HepG2 (cell line): ENCODE measurements around the gene HIVEP2. TPM values are rescaled to one million over a fixed set of nuclear protein-coding genes. Genes with fewer than 3 reads are reported as not detected.

ENCODE experiments used
- ATAC-seq: fragments of 200-7000 bp; cut with Tn5 transposase; 3 replicates; pipeline ENCODE4 v1.9.1; 2020; ENCODE audit warnings: mild to moderate bottlenecking, moderate library complexity
- BruUV-seq: library from RNA; stranded (reverse); fragments of 400-500 nt; replicated peaks from 2 replicates; lab custom pipeline; 2021; lab: Mats Ljungman, UMichigan
- CTCF ChIA-PET: fragments of 300-600 bp; formaldehyde crosslinking; extraction: SDS; loops from one replicate; lab custom pipeline; 2021; ENCODE audit warnings: low total read pairs, inconsistent platforms, low intra/inter-chr PET ratio; lab: Yijun Ruan, JAX
- POLR2A ChIA-PET: fragments of 350-600 bp; sonication (Branson Sonifier 250); formaldehyde crosslinking; loops from one replicate; lab custom pipeline; 2020; ENCODE audit warnings: antibody characterized with exemption, inconsistent platforms; lab: Yijun Ruan, JAX
- DNase-seq: peaks from one replicate; pipeline ENCODE4 v3.0.0-alpha.2; 2015; ENCODE audit warnings: low spot score
- FAIRE-seq: peaks from 3 replicates; lab custom pipeline; 2011; peaks lifted over from hg19 to GRCh38; lab: Jason Lieb, UNC
- H2AFZ ChIP-seq: one replicate; pipeline ENCODE4 v1.6.1; 2011; ENCODE audit warnings: low read length, inconsistent platforms
- H3K27ac ChIP-seq: fragments of 300-600 bp; 3 replicates; pipeline ENCODE4 v1.8.0; 2011; ENCODE audit warnings: mixed run types, mild to moderate bottlenecking, mixed read lengths, low read length, inconsistent platforms; ENCODE audit not compliant: insufficient read depth; ENCODE audit errors: extremely low read length
- H3K27me3 ChIP-seq, 2 experiments: fragments of 200-600 bp in 1 of 2; 2 replicates in 1 of 2; 3 replicates in 1 of 2; pipeline versions ENCODE4 v1.6.0 to v1.8.0; 2011; ENCODE audit warnings: low read length in 2 of 2, mild to moderate bottlenecking in 2 of 2, moderate library complexity in 2 of 2, inconsistent platforms in 1 of 2; ENCODE audit not compliant: insufficient read depth in 2 of 2, control insufficient read depth in 1 of 2
- H3K36me3 ChIP-seq, 2 experiments: fragments of 200-600 bp in 1 of 2; replicated peaks in 1 of 2; 2 replicates in 1 of 2; 3 replicates in 1 of 2; pipeline versions ENCODE4 v1.5.1 to v1.8.0; 2011; ENCODE audit warnings: low read length in 2 of 2, inconsistent platforms in 1 of 2; ENCODE audit not compliant: insufficient read depth in 2 of 2, control insufficient read depth in 1 of 2
- H3K4me1 ChIP-seq: 2 replicates; pipeline ENCODE4 v1.5.1; 2012; ENCODE audit warnings: low read length, inconsistent platforms; ENCODE audit not compliant: insufficient read depth
- H3K4me2 ChIP-seq: 2 replicates; pipeline ENCODE4 v1.6.0; 2011; ENCODE audit warnings: low read depth, low read length, inconsistent platforms
- H3K4me3 ChIP-seq, 3 experiments: fragments of 200-600 bp in 1 of 3; sonication (generic), shearing (Covaris generic) in 1 of 3; replicated peaks in 1 of 3; 2 replicates each; pipeline ENCODE4 v1.5.1; 2011 to 2016; ENCODE audit warnings: low read length in 3 of 3, inconsistent platforms in 2 of 3, low read depth in 2 of 3, mild to moderate bottlenecking in 2 of 3, control low read depth in 1 of 3, mixed read lengths in 1 of 3; ENCODE audit not compliant: insufficient read depth in 1 of 3
- H3K79me2 ChIP-seq: one replicate; pipeline ENCODE4 v1.6.1; 2011; ENCODE audit warnings: low read length, inconsistent platforms; ENCODE audit not compliant: insufficient read depth
- H3K9ac ChIP-seq: 2 replicates; pipeline ENCODE4 v1.6.0; 2011; ENCODE audit warnings: mild to moderate bottlenecking, low read depth, low read length, inconsistent platforms; ENCODE audit not compliant: insufficient read depth
- H3K9me3 ChIP-seq: 2 replicates; pipeline ENCODE4 v1.5.1; 2012; ENCODE audit warnings: mild to moderate bottlenecking, low read length
- H4K20me1 ChIP-seq: 2 replicates; pipeline ENCODE4 v1.6.0; 2011; ENCODE audit warnings: inconsistent platforms, mild to moderate bottlenecking, low read length, moderate library complexity; ENCODE audit not compliant: insufficient read depth
- ATF1 ChIP-seq: IDR thresholded peaks from 2 replicates; pipeline ENCODE4 v1.6.1; 2016; ENCODE audit warnings: mild to moderate bottlenecking, control low read depth
- CHD4 ChIP-seq: fragments of 200-600 bp; sonication (generic); IDR thresholded peaks from 2 replicates; pipeline ENCODE4 v1.7.0; 2017; ENCODE audit warnings: mild to moderate bottlenecking, low read length, borderline replicate concordance
- GFI1 ChIP-seq: sonication (generic); formaldehyde crosslinking; IDR thresholded peaks from 2 replicates; pipeline ENCODE4 v1.5.0; 2020; ENCODE audit warnings: missing genetic modification reagents, mild to moderate bottlenecking, borderline replicate concordance
- GTF2F1 ChIP-seq: fragments of 150-350 bp; IDR thresholded peaks from 2 replicates; pipeline ENCODE4 v1.6.1; 2014; ENCODE audit warnings: low read length
- HNF1A ChIP-seq, 2 experiments: sonication (generic) in 1 of 2; formaldehyde crosslinking in 1 of 2; IDR thresholded peaks; 2 replicates each; pipeline versions ENCODE4 v1.4.0 to v1.6.1; 2016 to 2020; ENCODE audit warnings: borderline replicate concordance in 1 of 2, low read depth in 1 of 2, mild to moderate bottlenecking in 1 of 2, missing genetic modification reagents in 1 of 2
- MAZ ChIP-seq, 2 experiments: sonication (generic) in 1 of 2; formaldehyde crosslinking in 1 of 2; IDR thresholded peaks; 2 replicates each; pipeline versions ENCODE4 v1.5.0 to v1.6.1; 2012 to 2020; ENCODE audit warnings: low read depth in 2 of 2, mild to moderate bottlenecking in 2 of 2, borderline replicate concordance in 1 of 2, improper control_type of control experiment in 1 of 2, low read length in 1 of 2, missing genetic modification reagents in 1 of 2, moderate library complexity in 1 of 2
- MXD4 ChIP-seq: IDR thresholded peaks from 2 replicates; pipeline ENCODE4 v1.6.1; 2016; ENCODE audit warnings: mild to moderate bottlenecking, missing biosample characterization, missing genetic modification reagents
- MZF1 ChIP-seq: sonication (generic); formaldehyde crosslinking; IDR thresholded peaks from 2 replicates; pipeline ENCODE4 v1.8.1; 2023; ENCODE audit warnings: mild to moderate bottlenecking, missing genetic modification reagents, borderline replicate concordance
- NFKBIZ ChIP-seq: IDR thresholded peaks from 2 replicates; pipeline ENCODE4 v1.6.1; 2018; ENCODE audit warnings: missing genetic modification reagents, missing compliant biosample characterization
- PITX1 ChIP-seq: sonication (generic); formaldehyde crosslinking; IDR thresholded peaks from 2 replicates; pipeline ENCODE4 v1.5.1; 2020; ENCODE audit warnings: mild to moderate bottlenecking, missing genetic modification reagents
- RARA ChIP-seq: IDR thresholded peaks from 2 replicates; pipeline ENCODE4 v1.6.1; 2016; ENCODE audit warnings: missing genetic modification reagents, missing compliant biosample characterization
- RCOR2 ChIP-seq: IDR thresholded peaks from 2 replicates; pipeline ENCODE4 v1.6.1; 2016; ENCODE audit warnings: missing biosample characterization, missing genetic modification reagents
- STAG1 ChIP-seq: sonication (generic); formaldehyde crosslinking; IDR thresholded peaks from 2 replicates; pipeline ENCODE4 v1.4.0; 2020; ENCODE audit warnings: missing genetic modification reagents
- ZMYM2 ChIP-seq: sonication (generic); formaldehyde crosslinking; IDR thresholded peaks from 2 replicates; pipeline ENCODE4 v1.8.0; 2022; ENCODE audit warnings: mild to moderate bottlenecking, missing genetic modification reagents
- ZNF614 ChIP-seq: IDR thresholded peaks from 2 replicates; pipeline ENCODE4 v1.6.1; 2018; ENCODE audit warnings: missing biosample characterization, missing genetic modification reagents, inconsistent platforms, borderline replicate concordance
- WGBS: methylation state at CpG from one replicate; pipeline ENCODE4 v1.1.6; 2017; ENCODE audit warnings: low lambda C conversion rate; 5-methylcytosine and 5-hydroxymethylcytosine counted together
- in situ Hi-C: cut with HindIII; loops from 2 replicates; pipeline ENCODE4 v1.10.0; 2017; ENCODE audit warnings: low pct_unique_long_range_greater_than_20kb; ENCODE audit not compliant: extremely low pct_ligation_motif_present
- intact Hi-C: fragments of 100-400 bp; cut with micrococcal nuclease; formaldehyde crosslinking; loops from one replicate; pipeline ENCODE4 v1.10.0; 2022; ENCODE audit not compliant: unreplicated experiment
- polyA plus RNA-seq, 8 experiments: library from polyadenylated mRNA; depleted of rRNA in 3 of 8; stranded (reverse) in 7 of 8; unstranded in 1 of 8; fragments of >200 nt; fragmentation: Illumina TruSeq in 4 of 8; extraction: Trizol in 4 of 8; gene quantifications; 2 replicates each; pipeline versions ENCODE4 v1.2.1 to v1.2.3, GENCODE V29; 2011 to 2016; ENCODE audit warnings: low read depth in 4 of 8, missing spikeins in 1 of 8, mixed read lengths in 1 of 8; ENCODE audit not compliant: insufficient read depth in 1 of 8
- total RNA-seq, 5 experiments: library from RNA; depleted of rRNA; stranded (reverse); fragments of >200 nt; fragmentation: Illumina TruSeq; extraction: Trizol; gene quantifications; 2 replicates each; pipeline ENCODE4 v1.2.3, GENCODE V29; 2016; ENCODE audit warnings: low read depth in 1 of 5

HIVEP2 gene
- total and polyA plus RNA-seq, 2 of the 13 experiments (the other 11 are each of a cell fraction or from before 2014, with no cell fraction given): 3.4 to 12.9 TPM

- TF ChIP-seq HNF1A (IDR thresholded peaks at IDR 0.05; ENCODE audit: low read depth) (no peak), HNF1A (CRISPR knock-in tag; IDR thresholded peaks at IDR 0.05; ENCODE audit: borderline replicate concordance) (no peak), RARA (CRISPR knock-in tag) (no peak), ATF1 (CRISPR knock-in tag) (no peak), RCOR2 (CRISPR knock-in tag) (no peak), GTF2F1 (no peak), NFKBIZ (no peak), MXD4 (CRISPR knock-in tag) (no peak), STAG1 (no peak), CHD4 (no peak)
- TF ChIP-seq, all 625 proteins: peak for 0
These were observed 173.8 kb downstream of the HIVEP2 start (continued) for GRCh38 chr6:142771162-142771561.

GRCh38 chr6:142765306-142765705 lies 179.7 kb downstream of the HIVEP2 start:
- intact Hi-C loops (no loop called here), in situ Hi-C loops (no loop called here)
- Histone ChIP-seq H3K79me2 (no peaks in the 10 kb centered on the region), H3K9me3 (no peaks in the 10 kb centered on the region), H3K4me2 (no peak overlapping the region), H4K20me1 (no peaks in the 10 kb centered on the region), H3K4me3 (no peak overlapping the region), H3K27me3 (no peaks in the 10 kb centered on the region), H2AFZ (no peak overlapping the region), H3K36me3 (peaks cover 7 to 15% of the 10 kb centered on the region in 2 experiments; a peak in 4 of 5 replicates), H3K9ac (no peak overlapping the region), H3K4me1 (no peaks in the 10 kb centered on the region), H3K27ac (no peak overlapping the region)
- no peak for ATAC-seq
- TF ChIP-seq ZNF614 (no peak), GFI1 (CRISPR knock-in tag) (no peak), MZF1 (CRISPR knock-in tag) (no peak), MAZ (IDR thresholded peaks at IDR 0.05; ENCODE audit: borderline replicate concordance, low read depth, low read length) (no peak), MAZ (CRISPR knock-in tag; IDR thresholded peaks at IDR 0.05; ENCODE audit: low read depth) (no peak), PITX1 (no peak), ZMYM2 (CRISPR knock-in tag) (no peak)
- no TSS peak for BruUV-seq
- no peak for FAIRE-seq
- ChIA-PET CTCF (no interaction called here), POLR2A (no interaction called here)
- no peak for DNase-seq
- WGBS: 94% methylated on average over 1 of the region's 1 CpG
